Smooth muscle cell (in vitro differentiated cells): ENCODE data around the gene ACYP1. TPM values are rescaled to one million over a fixed set of nuclear protein-coding genes. Genes with fewer than 3 reads are reported as not detected.

ENCODE experiments used
- DNase-seq: peaks from one replicate; lab custom pipeline; 2025; ENCODE audit not compliant: unreplicated experiment; lab: John Stamatoyannopoulos, UW
- H2AFZ ChIP-seq: fragments of 200-600 bp; sonication (generic); 2 replicates; pipeline ENCODE4 v1.6.0; 2016; ENCODE audit warnings: antibody characterized with exemption, low read depth, mild to moderate bottlenecking
- H3F3A ChIP-seq: fragments of 200-600 bp; sonication (generic); 2 replicates; pipeline ENCODE4 v1.6.0; 2017; ENCODE audit warnings: antibody characterized with exemption, low read depth
- H3K27ac ChIP-seq: fragments of 200-600 bp; sonication (generic); 2 replicates; pipeline ENCODE4 v1.5.1; 2016; ENCODE audit warnings: low read depth, mild to moderate bottlenecking
- H3K27me3 ChIP-seq: fragments of 200-600 bp; sonication (generic); 2 replicates; pipeline ENCODE4 v1.6.1; 2016; ENCODE audit warnings: low read depth, mild to moderate bottlenecking
- H3K36me3 ChIP-seq: fragments of 200-600 bp; sonication (generic); 2 replicates; pipeline ENCODE4 v1.5.1; 2016; ENCODE audit warnings: low read depth
- H3K4me1 ChIP-seq: fragments of 200-600 bp; sonication (generic); 2 replicates; pipeline ENCODE4 v1.5.1; 2016; ENCODE audit warnings: low read depth
- H3K4me2 ChIP-seq: fragments of 200-600 bp; sonication (generic); 2 replicates; pipeline ENCODE4 v1.6.0; 2016; ENCODE audit warnings: mild to moderate bottlenecking
- H3K4me3 ChIP-seq: fragments of 200-600 bp; sonication (generic); 2 replicates; pipeline ENCODE4 v1.5.1; 2016; ENCODE audit warnings: mild to moderate bottlenecking
- H3K79me2 ChIP-seq: fragments of 200-600 bp; sonication (generic); 2 replicates; pipeline ENCODE4 v1.6.0; 2016; ENCODE audit warnings: low read depth, mild to moderate bottlenecking
- H3K9ac ChIP-seq: fragments of 200-600 bp; sonication (generic); 2 replicates; pipeline ENCODE4 v1.6.0; 2016; ENCODE audit warnings: low read depth
- H3K9me3 ChIP-seq: fragments of 200-600 bp; sonication (generic); replicated peaks from 2 replicates; pipeline ENCODE4 v1.5.1; 2016; ENCODE audit warnings: low read depth
- H4K20me1 ChIP-seq: fragments of 200-600 bp; sonication (generic); 2 replicates; pipeline ENCODE4 v1.6.0; 2016; ENCODE audit warnings: low read depth
- WGBS: methylation state at CpG from one replicate; pipeline ENCODE4 v1.1.7; 2016; ENCODE audit warnings: low lambda C conversion rate; 5-methylcytosine and 5-hydroxymethylcytosine counted together
- polyA plus RNA-seq: library from polyadenylated mRNA; unstranded; fragments of >200 nt; fragmentation: Nextera tagmentation; extraction: Ambion mirVana; gene quantifications from 2 replicates; pipeline ENCODE4 v1.2.1, GENCODE V29; 2016
- total RNA-seq: library from RNA; depleted of rRNA; stranded (reverse); fragments of >200 nt; gene quantifications from 2 replicates; pipeline ENCODE4 v1.2.3, GENCODE V29; 2014
- TF ChIP-seq, protein P1 (sequence below): fragments of 200-600 bp; sonication (generic); IDR thresholded peaks from 2 replicates; pipeline ENCODE4 v1.5.1; 2017; ENCODE audit warnings: borderline replicate concordance, mild to moderate bottlenecking, antibody characterized with exemption; ENCODE audit not compliant: insufficient read depth, poor library complexity, severe bottlenecking

The ACYP1 gene
- total and polyA plus RNA-seq, 2 experiments from 2014 or later, result 12.2 to 14.9 TPM

GRCh38 chr14:75081660-75082229 is 17.9 kb upstream of the ACYP1 start:
- H3K36me3 ChIP-seq, result no peaks in the 10 kb centered on the region
- no peak overlapping the region for H2AFZ ChIP-seq
- no peaks in the 10 kb centered on the region for H3K79me2 ChIP-seq
- no peak for DNase-seq
- peaks cover 14% of the 10 kb centered on the region for H3F3A ChIP-seq
- 80% methylated on average over 2 of the region's 2 CpGs for WGBS
- H3K9me3 ChIP-seq, result no peaks in the 10 kb centered on the region
- no peak overlapping the region for H3K4me2 ChIP-seq
- H3K9ac ChIP-seq, result no peak overlapping the region
- H3K4me1 ChIP-seq, result no peaks in the 10 kb centered on the region
- no peaks in the 10 kb centered on the region for H4K20me1 ChIP-seq
- no peak overlapping the region for H3K27ac ChIP-seq
- TF ChIP-seq, protein P1, sequence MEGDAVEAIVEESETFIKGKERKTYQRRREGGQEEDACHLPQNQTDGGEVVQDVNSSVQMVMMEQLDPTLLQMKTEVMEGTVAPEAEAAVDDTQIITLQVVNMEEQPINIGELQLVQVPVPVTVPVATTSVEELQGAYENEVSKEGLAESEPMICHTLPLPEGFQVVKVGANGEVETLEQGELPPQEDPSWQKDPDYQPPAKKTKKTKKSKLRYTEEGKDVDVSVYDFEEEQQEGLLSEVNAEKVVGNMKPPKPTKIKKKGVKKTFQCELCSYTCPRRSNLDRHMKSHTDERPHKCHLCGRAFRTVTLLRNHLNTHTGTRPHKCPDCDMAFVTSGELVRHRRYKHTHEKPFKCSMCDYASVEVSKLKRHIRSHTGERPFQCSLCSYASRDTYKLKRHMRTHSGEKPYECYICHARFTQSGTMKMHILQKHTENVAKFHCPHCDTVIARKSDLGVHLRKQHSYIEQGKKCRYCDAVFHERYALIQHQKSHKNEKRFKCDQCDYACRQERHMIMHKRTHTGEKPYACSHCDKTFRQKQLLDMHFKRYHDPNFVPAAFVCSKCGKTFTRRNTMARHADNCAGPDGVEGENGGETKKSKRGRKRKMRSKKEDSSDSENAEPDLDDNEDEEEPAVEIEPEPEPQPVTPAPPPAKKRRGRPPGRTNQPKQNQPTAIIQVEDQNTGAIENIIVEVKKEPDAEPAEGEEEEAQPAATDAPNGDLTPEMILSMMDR, result no peak
- H3K27me3 ChIP-seq, result no peaks in the 10 kb centered on the region
- no peak overlapping the region for H3K4me3 ChIP-seq

- WGBS, result 74% methylated on average over 4 of the region's 4 CpGs
- Histone ChIP-seq H3K27me3 (no peaks in the 10 kb centered on the region), H3K9me3 (no peaks in the 10 kb centered on the region), H2AFZ (no peak overlapping the region), H3K4me1 (no peaks in the 10 kb centered on the region), H3K4me2 (no peak overlapping the region), H3K27ac (no peak overlapping the region), H3K36me3 (no peaks in the 10 kb centered on the region), H3K4me3 (no peak overlapping the region), H3F3A (peaks cover 14% of the 10 kb centered on the region), H4K20me1 (no peaks in the 10 kb centered on the region), H3K79me2 (no peaks in the 10 kb centered on the region), H3K9ac (no peak overlapping the region)
- no peak for DNase-seq
- TF ChIP-seq, protein P1, result no peak
Measured at GRCh38 chr14:75079521-75079920, 15.7 kb upstream of the ACYP1 start.

DNA sequence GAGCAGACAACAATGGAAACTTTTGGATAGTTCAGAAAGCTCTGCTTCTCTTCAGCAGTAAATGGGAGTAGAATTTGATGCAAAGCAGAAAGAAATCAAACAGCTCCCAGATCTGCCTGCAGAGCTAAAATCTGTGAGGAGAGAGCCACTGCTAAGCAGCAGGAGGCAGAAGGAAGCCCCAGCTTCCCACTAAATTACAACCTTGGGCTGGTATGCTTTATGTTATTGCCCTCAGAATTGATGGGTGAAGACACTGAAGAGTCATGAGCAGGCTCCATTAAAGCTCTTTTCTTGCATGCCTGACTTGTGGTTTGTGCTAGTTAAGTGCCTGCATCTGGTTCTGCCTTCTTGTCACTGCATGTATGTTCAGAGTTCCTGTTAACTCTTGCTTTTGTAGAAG is 14.0 kb upstream of the ACYP1 start:
- no peaks in the 10 kb centered on the region for H3K9me3 ChIP-seq
- H3K4me3 ChIP-seq, result no peak overlapping the region
- no peak overlapping the region for H3K9ac ChIP-seq
- no peaks in the 10 kb centered on the region for H3K27me3 ChIP-seq
- no peaks in the 10 kb centered on the region for H3K36me3 ChIP-seq
- H3K4me2 ChIP-seq, result no peak overlapping the region
- H3K79me2 ChIP-seq, result no peaks in the 10 kb centered on the region
- no peaks in the 10 kb centered on the region for H4K20me1 ChIP-seq
- DNase-seq, result no peak
- no peak overlapping the region for H3K27ac ChIP-seq
- TF ChIP-seq, protein P1, result no peak
- no peak overlapping the region for H2AFZ ChIP-seq
- H3K4me1 ChIP-seq, result no peaks in the 10 kb centered on the region
- H3F3A ChIP-seq, result peaks cover 14% of the 10 kb centered on the region

- Histone ChIP-seq H3F3A (peaks cover 3% of the 10 kb centered on the region), H3K79me2 (no peaks in the 10 kb centered on the region), H2AFZ (no peak overlapping the region), H3K4me3 (no peak overlapping the region), H4K20me1 (no peaks in the 10 kb centered on the region), H3K9ac (peak overlapping the region; percentile 73), H3K27me3 (no peaks in the 10 kb centered on the region), H3K27ac (peak overlapping the region; percentile 72), H3K9me3 (no peaks in the 10 kb centered on the region), H3K4me2 (peak overlapping the region; percentile 92), H3K4me1 (peaks cover 12% of the 10 kb centered on the region), H3K36me3 (no peaks in the 10 kb centered on the region)
- DNase-seq, result no peak
- TF ChIP-seq, protein P1, result no peak
- WGBS, result 38% methylated on average over 9 of the region's 9 CpGs
Measured at GRCh38 chr14:75070383-75070782, 6.6 kb upstream of the ACYP1 start.
